Loucy (cell line): Measurements from ENCODE around the gene NAT10.
"Not testable (repeated sequence)": the region's sequence is repeated elsewhere in the genome, so short reads cannot be mapped to it uniquely, and the experiment has no call there.

ENCODE experiments used
- H2AFZ ChIP-seq: fragments of 200-600 bp; sonication (generic); 2 replicates; pipeline ENCODE4 v1.6.0; 2016; ENCODE audit warnings: antibody characterized with exemption, mild to moderate bottlenecking, low read length, moderate library complexity
- H3F3A ChIP-seq: fragments of 200-600 bp; 2 replicates; pipeline ENCODE4 v1.6.0; 2016; ENCODE audit warnings: antibody characterized with exemption, low read depth, mild to moderate bottlenecking
- H3K27me3 ChIP-seq: fragments of 200-600 bp; sonication (generic); 2 replicates; pipeline ENCODE4 v1.6.1; 2014; ENCODE audit warnings: low read length, mild to moderate bottlenecking; ENCODE audit not compliant: insufficient read depth, poor library complexity, severe bottlenecking
- H3K36me3 ChIP-seq: fragments of 200-600 bp; sonication (generic); 2 replicates; pipeline ENCODE4 v1.6.1; 2016; ENCODE audit warnings: low read length; ENCODE audit not compliant: insufficient read depth
- H3K4me1 ChIP-seq: fragments of 200-600 bp; sonication (generic); 2 replicates; pipeline ENCODE4 v1.5.1; 2014; ENCODE audit warnings: low read length, mild to moderate bottlenecking; ENCODE audit not compliant: insufficient read depth, poor library complexity, severe bottlenecking
- H3K4me2 ChIP-seq: fragments of 200-600 bp; sonication (generic); 2 replicates; pipeline ENCODE4 v1.6.0; 2014; ENCODE audit warnings: antibody characterized with exemption, low read length, low read depth, mild to moderate bottlenecking; ENCODE audit not compliant: poor library complexity, severe bottlenecking
- H3K4me3 ChIP-seq: fragments of 200-600 bp; sonication (generic); 2 replicates; pipeline ENCODE4 v1.5.1; 2014; ENCODE audit warnings: low read length, mild to moderate bottlenecking, mixed read lengths; ENCODE audit not compliant: poor library complexity, severe bottlenecking
- H3K79me2 ChIP-seq: fragments of 200-600 bp; sonication (generic); 2 replicates; pipeline ENCODE4 v1.6.1; 2014; ENCODE audit warnings: low read length; ENCODE audit not compliant: insufficient read depth
- H3K9ac ChIP-seq: fragments of 200-600 bp; sonication (generic); 2 replicates; pipeline ENCODE4 v1.6.0; 2014; ENCODE audit warnings: mild to moderate bottlenecking, low read depth, low read length, moderate library complexity; ENCODE audit not compliant: poor library complexity, severe bottlenecking
- H3K9me2 ChIP-seq: fragments of 200-600 bp; sonication (generic); replicated peaks from 2 replicates; pipeline ENCODE4 v1.6.1; 2016; ENCODE audit warnings: low read depth, low read length, mixed read lengths
- H3K9me3 ChIP-seq: fragments of 200-600 bp; sonication (generic); 2 replicates; pipeline ENCODE4 v1.6.1; 2014; ENCODE audit warnings: mild to moderate bottlenecking, antibody characterized with exemption, low read length, low read depth; ENCODE audit not compliant: insufficient read depth
- H4K20me1 ChIP-seq: fragments of 200-600 bp; sonication (generic); 2 replicates; pipeline ENCODE4 v1.6.0; 2014; ENCODE audit warnings: antibody characterized with exemption, low read length, mild to moderate bottlenecking; ENCODE audit not compliant: insufficient read depth, poor library complexity, severe bottlenecking
- CTCF ChIP-seq: fragments of 200-600 bp; sonication (generic); conservative IDR thresholded peaks from 2 replicates; pipeline ENCODE4 v1.5.1; 2014; ENCODE audit warnings: mild to moderate bottlenecking, antibody characterized with exemption, low read length
- EZH2phosphoT487 ChIP-seq: fragments of 200-600 bp; IDR thresholded peaks from 2 replicates; pipeline ENCODE4 v1.6.1; 2018; ENCODE audit warnings: antibody characterized with exemption, mild to moderate bottlenecking, moderate library complexity, borderline replicate concordance

The NAT10 gene

GRCh38 chr11:34091825-34092224, 13.6 kb upstream of the NAT10 start:
- H3K9me2 ChIP-seq, result no peaks in the 10 kb centered on the region
- peaks cover 71% of the 10 kb centered on the region for H4K20me1 ChIP-seq
- peaks cover 20% of the 10 kb centered on the region; the same call in 1 of the 2 replicates for H3K79me2 ChIP-seq
- H3K4me2 ChIP-seq, result no peak overlapping the region
- TF ChIP-seq CTCF (no peak), EZH2phosphoT487 (no peak)
- no peak overlapping the region for H2AFZ ChIP-seq
- no peak overlapping the region for H3K9ac ChIP-seq
- no peaks in the 10 kb centered on the region for H3K4me1 ChIP-seq
- no peaks in the 10 kb centered on the region for H3K9me3 ChIP-seq
- no peaks in the 10 kb centered on the region for H3K27me3 ChIP-seq
- H3K4me3 ChIP-seq, result no peak overlapping the region
- H3F3A ChIP-seq, result 0 out of 2 replicates have a peak, but pooled peaks cover 4% of the 10 kb centered on the region
- H3K36me3 ChIP-seq, result peaks cover 96% of the 10 kb centered on the region

GRCh38 chr11:34094900-34095299, 10.5 kb upstream of the NAT10 start:
- H3K9me3 ChIP-seq, H2AFZ ChIP-seq, H3K9me2 ChIP-seq, H3K9ac ChIP-seq, H3K27me3 ChIP-seq, H3K4me3 ChIP-seq, H3K4me1 ChIP-seq, H3K4me2 ChIP-seq: not testable (repeated sequence)
- Histone ChIP-seq H3F3A (peaks cover 16% of the 10 kb centered on the region; the same call in 1 of the 2 replicates), H4K20me1 (peaks cover 55% of the 10 kb centered on the region), H3K79me2 (peaks cover 20% of the 10 kb centered on the region; the same call in 1 of the 2 replicates), H3K36me3 (peaks cover 99% of the 10 kb centered on the region)

DNA sequence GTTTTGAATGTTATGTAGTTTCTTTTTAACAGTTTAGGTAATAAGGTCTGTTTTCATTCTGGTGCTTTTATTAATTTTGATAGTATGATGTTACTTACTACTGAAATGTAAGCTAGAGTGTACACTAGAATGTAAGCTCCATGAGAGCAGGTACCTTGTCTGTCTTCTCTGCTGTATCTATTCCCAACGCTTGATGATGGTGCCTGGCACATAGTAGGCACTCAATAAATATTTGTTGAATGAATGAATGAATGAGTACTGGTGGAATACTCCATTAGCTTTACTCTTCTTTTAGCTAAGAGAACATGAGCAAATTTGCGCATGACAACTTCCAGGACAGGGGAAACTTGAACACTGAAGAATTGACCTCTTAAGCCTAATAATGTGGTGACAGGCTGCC, 6.6 kb upstream of the NAT10 start:
- Histone ChIP-seq H3K4me3 (no peak overlapping the region), H3K4me2 (no peak overlapping the region), H3F3A (peaks cover 21% of the 10 kb centered on the region; the same call in 1 of the 2 replicates), H3K9ac (no peak overlapping the region), H3K9me3 (no peaks in the 10 kb centered on the region), H3K36me3 (peaks cover 84% of the 10 kb centered on the region), H3K9me2 (no peaks in the 10 kb centered on the region), H3K4me1 (no peaks in the 10 kb centered on the region), H3K27me3 (no peaks in the 10 kb centered on the region), H3K79me2 (peaks cover 7% of the 10 kb centered on the region; the same call in 1 of the 2 replicates), H2AFZ (no peak overlapping the region), H4K20me1 (peaks cover 38% of the 10 kb centered on the region)
- TF ChIP-seq CTCF (no peak), EZH2phosphoT487 (no peak)

DNA sequence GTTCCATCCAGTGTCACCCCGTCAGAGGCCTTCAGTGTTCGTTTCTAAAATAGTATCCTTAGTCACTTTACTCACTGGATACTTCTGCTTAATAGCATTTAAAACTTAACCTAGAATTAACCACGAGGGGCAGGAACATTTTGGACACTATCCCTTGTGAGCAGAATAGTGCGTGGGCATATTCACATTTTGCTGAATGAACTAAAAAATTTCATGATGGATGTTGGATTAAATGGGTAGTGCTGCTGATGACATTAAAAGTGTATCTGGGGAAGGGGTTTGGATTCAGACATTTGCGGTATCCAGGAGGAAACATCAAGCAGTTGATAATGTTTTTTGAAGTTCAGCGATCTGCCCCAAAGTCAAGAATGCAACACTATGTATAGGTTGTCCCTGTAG, 750 bp upstream of the NAT10 start:
- Histone ChIP-seq H3K4me3 (peak overlapping the region; percentile 82), H4K20me1 (no peaks in the 10 kb centered on the region), H3K9ac (peak overlapping the region; percentile 76), H3K9me2 (no peaks in the 10 kb centered on the region), H3K36me3 (peaks cover 33% of the 10 kb centered on the region), H2AFZ (peak overlapping the region; percentile 39; the same call in 1 of the 2 replicates), H3K4me1 (peaks cover 16% of the 10 kb centered on the region), H3K9me3 (no peaks in the 10 kb centered on the region), H3K79me2 (peaks cover 33% of the 10 kb centered on the region), H3K27me3 (no peaks in the 10 kb centered on the region), H3K4me2 (peak overlapping the region; percentile 77), H3F3A (peaks cover 9% of the 10 kb centered on the region; the same call in 1 of the 2 replicates)
- TF ChIP-seq EZH2phosphoT487 (no peak), CTCF (no peak)
